PFSK-1 (cell line): ENCODE results near the gene ALDH4A1.

Source experiments
- FOXP2 ChIP-seq: optimal IDR thresholded peaks from 2 replicates; pipeline ENCODE3; 2011; ENCODE audit warnings: borderline replicate concordance, control low read depth, inconsistent platforms; ENCODE audit not compliant: insufficient read depth; ENCODE audit errors: extremely low read length, extremely low read depth
- POLR2AphosphoS5 ChIP-seq: IDR thresholded peaks from 2 replicates; pipeline ENCODE4 v1.6.1; 2012; ENCODE audit warnings: low read depth, mild to moderate bottlenecking, control low read depth, low read length, moderate library complexity
- SIN3A ChIP-seq: IDR thresholded peaks from 2 replicates; pipeline ENCODE4 v1.6.1; 2012; ENCODE audit warnings: mild to moderate bottlenecking, low read length, moderate library complexity, borderline replicate concordance; ENCODE audit not compliant: insufficient read depth
- TAF1 ChIP-seq: IDR thresholded peaks from 2 replicates; pipeline ENCODE4 v1.6.1; 2012; ENCODE audit warnings: low read length, control low read depth, borderline replicate concordance; ENCODE audit not compliant: insufficient read depth
- TF ChIP-seq, protein P1 (sequence below), 2 experiments: IDR thresholded peaks; 2 replicates each; pipeline versions ENCODE4 v1.6.1 to v1.8.0; 2011 to 2012; ENCODE audit warnings: low read depth in 2 of 2, low read length in 2 of 2, control low read depth in 1 of 2, inconsistent platforms in 1 of 2, mild to moderate bottlenecking in 1 of 2, moderate library complexity in 1 of 2; ENCODE audit not compliant: insufficient read depth in 1 of 2

DNA sequence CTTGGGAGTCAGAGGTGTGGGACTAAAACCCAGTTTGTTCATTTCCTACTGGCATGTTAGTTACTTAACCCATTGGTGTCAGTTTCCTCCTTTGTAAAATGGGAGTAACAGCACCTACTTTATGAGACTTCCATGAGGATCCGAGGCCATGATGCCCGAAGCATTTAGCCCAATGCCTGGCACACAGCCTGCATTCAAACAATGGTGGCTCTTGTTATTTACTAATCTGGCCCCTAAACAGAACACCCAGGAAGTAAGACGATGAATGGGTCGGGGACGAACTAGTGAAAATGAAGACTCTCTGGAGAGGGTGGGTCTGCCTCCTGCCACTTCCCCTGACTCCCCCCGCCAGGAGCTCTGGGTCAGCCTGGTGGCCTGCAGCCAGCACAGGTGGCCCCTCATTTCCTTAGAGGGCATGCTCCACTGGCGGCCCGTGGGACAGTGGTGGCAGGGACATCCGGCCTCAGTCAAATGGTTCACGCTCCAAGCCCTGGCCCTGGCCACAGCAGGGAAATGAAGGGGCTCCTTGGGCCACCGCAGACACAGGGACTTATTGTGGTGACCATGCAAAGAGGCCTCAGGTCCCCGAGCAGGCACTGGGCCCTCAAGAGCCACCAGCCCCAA, 33.4 kb downstream of the ALDH4A1 start:
- TF ChIP-seq TAF1 (no peak), POLR2AphosphoS5 (no peak), SIN3A (no peak), FOXP2 (no peak)
- TF ChIP-seq, protein P1, sequence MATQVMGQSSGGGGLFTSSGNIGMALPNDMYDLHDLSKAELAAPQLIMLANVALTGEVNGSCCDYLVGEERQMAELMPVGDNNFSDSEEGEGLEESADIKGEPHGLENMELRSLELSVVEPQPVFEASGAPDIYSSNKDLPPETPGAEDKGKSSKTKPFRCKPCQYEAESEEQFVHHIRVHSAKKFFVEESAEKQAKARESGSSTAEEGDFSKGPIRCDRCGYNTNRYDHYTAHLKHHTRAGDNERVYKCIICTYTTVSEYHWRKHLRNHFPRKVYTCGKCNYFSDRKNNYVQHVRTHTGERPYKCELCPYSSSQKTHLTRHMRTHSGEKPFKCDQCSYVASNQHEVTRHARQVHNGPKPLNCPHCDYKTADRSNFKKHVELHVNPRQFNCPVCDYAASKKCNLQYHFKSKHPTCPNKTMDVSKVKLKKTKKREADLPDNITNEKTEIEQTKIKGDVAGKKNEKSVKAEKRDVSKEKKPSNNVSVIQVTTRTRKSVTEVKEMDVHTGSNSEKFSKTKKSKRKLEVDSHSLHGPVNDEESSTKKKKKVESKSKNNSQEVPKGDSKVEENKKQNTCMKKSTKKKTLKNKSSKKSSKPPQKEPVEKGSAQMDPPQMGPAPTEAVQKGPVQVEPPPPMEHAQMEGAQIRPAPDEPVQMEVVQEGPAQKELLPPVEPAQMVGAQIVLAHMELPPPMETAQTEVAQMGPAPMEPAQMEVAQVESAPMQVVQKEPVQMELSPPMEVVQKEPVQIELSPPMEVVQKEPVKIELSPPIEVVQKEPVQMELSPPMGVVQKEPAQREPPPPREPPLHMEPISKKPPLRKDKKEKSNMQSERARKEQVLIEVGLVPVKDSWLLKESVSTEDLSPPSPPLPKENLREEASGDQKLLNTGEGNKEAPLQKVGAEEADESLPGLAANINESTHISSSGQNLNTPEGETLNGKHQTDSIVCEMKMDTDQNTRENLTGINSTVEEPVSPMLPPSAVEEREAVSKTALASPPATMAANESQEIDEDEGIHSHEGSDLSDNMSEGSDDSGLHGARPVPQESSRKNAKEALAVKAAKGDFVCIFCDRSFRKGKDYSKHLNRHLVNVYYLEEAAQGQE (IDR thresholded peaks at IDR 0.05; ENCODE audit: insufficient read depth in 1 of 2, low read depth in 2 of 2, low read length in 2 of 2) = no peak
